GM18951 (cell line): Measurements from ENCODE around the gene INHBC.
A peak's percentile ranks its signal among the peaks of the same experiment; 100 is the strongest.

Experiments used
- POLR2A ChIP-seq: IDR thresholded peaks from 4 replicates; pipeline ENCODE4 v1.6.1; 2011; ENCODE audit warnings: mild to moderate bottlenecking; ENCODE audit not compliant: insufficient read length, insufficient read depth; ENCODE audit errors: extremely low read depth
- in situ Hi-C: fragments of 300-500 bp; cut with MboI; formaldehyde crosslinking; loops from one replicate; pipeline ENCODE4 v1.12.0; 2022; ENCODE audit warnings: low sequenced_read_pairs, mixed read lengths, inconsistent platforms; ENCODE audit not compliant: unreplicated experiment

The INHBC gene

DNA sequence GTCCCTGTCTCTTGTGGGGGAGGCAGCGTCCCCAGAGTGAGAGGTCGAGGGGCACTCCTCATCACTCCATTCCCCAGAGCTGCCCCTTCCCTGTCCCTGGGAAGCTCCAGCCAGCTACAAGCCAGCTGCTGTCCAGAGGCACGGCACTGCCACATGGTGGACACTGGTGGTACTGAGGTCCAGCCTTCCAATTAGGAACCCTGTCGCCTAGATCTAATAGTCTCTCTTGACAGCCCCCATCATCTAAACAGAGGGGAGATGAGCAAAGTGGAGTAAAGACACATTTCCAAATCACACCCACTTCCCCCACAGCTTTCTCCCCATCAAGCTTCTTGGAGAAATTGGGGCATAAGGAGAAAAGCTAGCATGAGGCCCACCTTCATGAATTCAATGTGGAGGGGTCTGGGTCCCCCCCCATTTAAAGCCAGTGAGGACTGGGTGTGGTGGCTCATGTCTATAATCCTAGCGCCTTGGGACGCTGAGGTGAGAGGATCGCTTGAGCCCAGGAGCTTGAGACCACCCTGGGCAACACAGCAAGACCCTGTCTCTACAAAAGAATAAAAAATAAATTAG is 18.4 kb downstream of the INHBC start:
- no peak for TF ChIP-seq POLR2A
- in situ Hi-C loops, result no loop called here

DNA sequence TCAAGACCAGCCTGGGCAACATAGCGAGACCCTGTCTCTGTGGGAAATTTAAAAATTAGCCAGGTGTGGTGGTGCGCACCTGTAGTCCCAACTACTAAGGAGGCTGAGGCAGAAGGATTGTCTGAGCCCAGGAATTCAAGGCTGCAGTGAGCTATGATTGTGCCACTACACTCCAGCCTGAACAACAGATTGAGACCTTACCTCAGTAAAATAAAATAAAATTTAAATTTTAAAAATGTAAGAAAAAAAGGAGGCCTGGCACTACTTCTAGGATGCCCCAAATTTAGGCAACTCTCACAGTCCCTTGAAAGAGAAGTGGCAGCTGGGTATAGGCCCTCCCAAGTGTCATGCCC is 19.6 kb downstream of the INHBC start:
- in situ Hi-C loops, result no loop called here
- TF ChIP-seq POLR2A, result no peak

DNA sequence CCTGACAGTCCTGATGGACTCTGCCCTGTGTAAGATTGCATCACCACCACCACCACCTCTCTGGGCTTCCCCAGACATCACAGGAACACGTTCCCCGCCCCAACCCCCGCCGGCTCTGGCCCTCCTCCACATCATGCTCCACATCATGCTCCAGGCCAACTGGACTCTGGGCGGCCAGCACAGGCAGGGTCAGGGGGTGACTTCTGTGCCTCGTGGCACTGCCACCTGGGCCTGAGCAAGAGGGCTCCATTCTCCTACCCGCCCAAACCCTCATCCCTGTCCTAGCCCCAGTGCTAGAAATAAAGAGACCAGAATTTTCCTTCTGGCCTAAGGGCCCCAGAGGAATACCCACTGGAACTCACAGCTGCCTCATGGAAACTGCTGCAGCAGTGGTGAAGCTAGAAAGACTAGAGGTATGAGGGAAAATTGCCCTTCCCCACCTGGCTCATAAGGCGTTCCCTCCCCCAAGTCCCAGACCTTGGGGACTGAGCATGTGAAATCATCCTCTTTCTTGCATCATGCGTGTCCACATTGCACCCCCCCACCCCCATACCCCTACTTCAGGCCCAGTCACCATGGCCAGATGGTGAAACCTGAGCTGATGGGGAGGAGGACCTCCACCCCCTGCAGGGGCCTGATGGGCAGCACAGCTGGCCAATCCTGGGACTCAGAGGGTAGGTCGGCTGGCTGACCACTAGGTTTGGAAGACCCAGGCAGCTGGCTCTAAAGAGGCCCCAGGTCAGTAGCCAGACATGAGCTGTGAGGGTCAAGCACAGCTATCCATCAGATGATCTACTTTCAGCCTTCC is 20.2 kb downstream of the INHBC start, which contains the start of gene INHBE:
Gene INHBE, plus strand, starts transcription at position 742 of the 808 bp plus-strand sequence. CDS start 230 bp downstream, outside the sequence.
- TF ChIP-seq POLR2A, result peak; percentile 6
- in situ Hi-C loops, result no loop called here

DNA sequence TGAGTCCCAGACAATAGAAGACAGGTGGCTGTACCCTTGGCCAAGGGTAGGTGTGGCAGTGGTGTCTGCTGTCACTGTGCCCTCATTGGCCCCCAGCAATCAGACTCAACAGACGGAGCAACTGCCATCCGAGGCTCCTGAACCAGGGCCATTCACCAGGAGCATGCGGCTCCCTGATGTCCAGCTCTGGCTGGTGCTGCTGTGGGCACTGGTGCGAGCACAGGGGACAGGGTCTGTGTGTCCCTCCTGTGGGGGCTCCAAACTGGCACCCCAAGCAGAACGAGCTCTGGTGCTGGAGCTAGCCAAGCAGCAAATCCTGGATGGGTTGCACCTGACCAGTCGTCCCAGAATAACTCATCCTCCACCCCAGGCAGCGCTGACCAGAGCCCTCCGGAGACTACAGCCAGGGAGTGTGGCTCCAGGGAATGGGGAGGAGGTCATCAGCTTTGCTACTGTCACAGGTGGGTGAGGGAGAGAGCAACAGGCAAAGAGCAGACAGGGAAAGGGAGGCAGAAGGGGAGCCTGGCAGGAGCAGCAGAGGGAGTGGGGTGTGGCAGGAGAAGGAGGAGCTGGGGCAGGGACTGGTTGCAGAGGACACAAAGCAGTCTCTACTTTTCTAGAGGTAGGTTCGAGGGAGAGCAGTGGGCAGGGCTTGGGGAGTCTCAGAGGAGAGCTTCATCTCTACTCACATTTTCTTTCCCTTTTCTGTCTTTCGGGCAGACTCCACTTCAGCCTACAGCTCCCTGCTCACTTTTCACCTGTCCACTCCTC is 21.0 kb downstream of the INHBC start:
- TF ChIP-seq POLR2A, result no peak
- in situ Hi-C loops, result no loop called here

DNA sequence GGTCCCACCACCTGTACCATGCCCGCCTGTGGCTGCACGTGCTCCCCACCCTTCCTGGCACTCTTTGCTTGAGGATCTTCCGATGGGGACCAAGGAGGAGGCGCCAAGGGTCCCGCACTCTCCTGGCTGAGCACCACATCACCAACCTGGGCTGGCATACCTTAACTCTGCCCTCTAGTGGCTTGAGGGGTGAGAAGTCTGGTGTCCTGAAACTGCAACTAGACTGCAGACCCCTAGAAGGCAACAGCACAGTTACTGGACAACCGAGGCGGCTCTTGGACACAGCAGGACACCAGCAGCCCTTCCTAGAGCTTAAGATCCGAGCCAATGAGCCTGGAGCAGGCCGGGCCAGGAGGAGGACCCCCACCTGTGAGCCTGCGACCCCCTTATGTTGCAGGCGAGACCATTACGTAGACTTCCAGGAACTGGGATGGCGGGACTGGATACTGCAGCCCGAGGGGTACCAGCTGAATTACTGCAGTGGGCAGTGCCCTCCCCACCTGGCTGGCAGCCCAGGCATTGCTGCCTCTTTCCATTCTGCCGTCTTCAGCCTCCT is 21.6 kb downstream of the INHBC start:
- in situ Hi-C loops, result no loop called here
- no peak for TF ChIP-seq POLR2A

DNA sequence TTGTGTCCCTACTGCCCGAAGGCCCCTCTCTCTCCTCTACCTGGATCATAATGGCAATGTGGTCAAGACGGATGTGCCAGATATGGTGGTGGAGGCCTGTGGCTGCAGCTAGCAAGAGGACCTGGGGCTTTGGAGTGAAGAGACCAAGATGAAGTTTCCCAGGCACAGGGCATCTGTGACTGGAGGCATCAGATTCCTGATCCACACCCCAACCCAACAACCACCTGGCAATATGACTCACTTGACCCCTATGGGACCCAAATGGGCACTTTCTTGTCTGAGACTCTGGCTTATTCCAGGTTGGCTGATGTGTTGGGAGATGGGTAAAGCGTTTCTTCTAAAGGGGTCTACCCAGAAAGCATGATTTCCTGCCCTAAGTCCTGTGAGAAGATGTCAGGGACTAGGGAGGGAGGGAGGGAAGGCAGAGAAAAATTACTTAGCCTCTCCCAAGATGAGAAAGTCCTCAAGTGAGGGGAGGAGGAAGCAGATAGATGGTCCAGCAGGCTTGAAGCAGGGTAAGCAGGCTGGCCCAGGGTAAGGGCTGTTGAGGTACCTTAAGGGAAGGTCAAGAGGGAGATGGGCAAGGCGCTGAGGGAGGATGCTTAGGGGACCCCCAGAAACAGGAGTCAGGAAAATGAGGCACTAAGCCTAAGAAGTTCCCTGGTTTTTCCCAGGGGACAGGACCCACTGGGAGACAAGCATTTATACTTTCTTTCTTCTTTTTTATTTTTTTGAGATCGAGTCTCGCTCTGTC is 22.3 kb downstream of the INHBC start:
- in situ Hi-C loops, result no loop called here

DNA sequence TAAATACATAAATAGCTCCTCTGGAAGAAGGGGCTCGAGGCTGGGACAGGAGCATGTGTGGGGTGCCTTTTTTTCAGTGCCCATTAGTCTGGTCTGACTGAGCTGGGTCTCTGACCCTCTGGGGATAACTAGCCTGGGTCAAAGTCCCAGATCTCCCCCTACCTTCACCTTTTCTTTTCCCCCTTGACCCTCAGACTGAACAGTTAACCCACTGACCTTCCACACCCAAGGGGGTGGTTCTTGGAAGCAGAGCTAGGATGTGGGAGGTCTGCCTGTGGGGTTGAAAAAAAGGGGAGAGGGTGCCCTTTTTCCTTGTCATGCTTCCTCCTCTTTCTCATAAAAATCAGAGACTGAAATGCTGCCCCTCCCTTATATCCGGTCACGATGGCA is 24.1 kb downstream of the INHBC start:
- TF ChIP-seq POLR2A, result no peak
- in situ Hi-C loops, result no loop called here

More for the DNA sequence above, 22.3 kb downstream of the INHBC start:
- TF ChIP-seq POLR2A, result no peak

DNA sequence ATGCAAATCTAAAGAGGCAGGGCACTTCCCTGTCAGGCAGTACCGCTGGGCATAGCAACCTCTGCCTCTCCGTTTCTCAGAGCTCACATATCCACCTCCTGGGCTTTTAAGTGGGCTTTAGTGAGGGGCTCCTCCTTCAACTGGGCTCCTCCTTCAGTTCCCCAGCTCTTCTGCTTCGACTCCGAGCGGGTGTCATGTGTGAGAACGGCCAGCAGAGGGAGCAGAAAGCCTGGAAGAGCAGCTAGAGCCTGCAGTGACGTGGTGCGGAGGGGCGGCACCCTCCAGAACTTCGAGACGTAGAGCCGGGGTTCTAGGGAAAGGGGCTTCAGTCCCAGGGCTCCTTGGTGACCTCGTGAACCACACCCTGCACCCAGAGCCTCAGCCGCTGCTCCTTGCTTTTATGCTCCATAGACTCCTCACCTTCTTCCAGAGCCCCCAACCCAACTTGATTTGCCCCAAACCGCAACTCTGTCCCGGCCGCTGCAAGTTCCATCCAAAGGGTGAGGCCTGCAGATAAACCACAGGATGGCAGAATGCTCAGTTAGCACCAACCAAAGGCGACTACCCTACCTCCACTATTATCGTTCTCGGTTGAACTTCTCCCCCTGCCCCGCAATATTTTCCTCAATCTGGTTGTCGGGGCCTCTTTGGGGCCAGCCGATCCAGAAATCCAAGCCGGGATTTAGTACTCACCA is 24.6 kb downstream of the INHBC start:
- peak; percentile 72 for TF ChIP-seq POLR2A
- in situ Hi-C loops, result no loop called here

DNA sequence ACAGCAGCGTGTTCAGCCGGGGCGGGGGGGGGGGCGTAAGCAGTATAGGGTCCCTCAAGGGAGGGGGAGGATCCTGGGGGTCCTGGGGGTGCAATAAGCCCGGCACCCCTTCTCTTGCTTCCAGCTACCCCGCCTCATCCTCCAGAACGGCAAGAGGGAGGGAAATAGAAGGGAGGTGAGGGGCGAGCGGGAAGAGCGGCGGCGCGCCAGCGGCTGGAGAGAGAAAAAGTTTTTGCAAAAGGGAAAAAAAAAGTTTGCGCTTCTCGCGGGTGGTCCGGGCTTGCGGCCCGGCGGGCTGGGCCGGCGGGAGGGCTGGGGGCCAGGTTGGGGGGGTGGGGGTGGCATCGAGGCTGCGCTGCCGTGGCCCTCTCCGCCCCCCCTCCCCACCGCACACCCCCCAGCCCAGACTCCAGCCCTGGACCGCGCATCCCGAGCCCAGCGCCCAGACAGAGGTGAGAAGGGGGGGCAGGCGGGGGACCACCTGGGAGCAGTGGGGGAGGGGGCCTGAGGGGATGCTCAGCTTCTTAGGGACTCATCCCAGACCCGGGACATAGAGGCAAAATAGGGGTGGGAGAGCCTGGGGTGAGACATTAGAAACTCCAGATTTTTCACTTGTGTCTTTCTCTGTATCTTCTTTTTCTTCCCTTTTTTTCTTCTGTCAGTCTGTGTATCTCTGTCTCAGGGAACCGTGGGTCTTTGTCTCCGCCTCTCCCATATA is 25.3 kb downstream of the INHBC start, which contains the start of gene GLI1:
Gene GLI1, plus strand, starts transcription at position 36 of the 718 bp plus-strand sequence. CDS start 3,907 bp downstream, outside the sequence.
- TF ChIP-seq POLR2A, result no peak
- in situ Hi-C loops, result no loop called here

DNA sequence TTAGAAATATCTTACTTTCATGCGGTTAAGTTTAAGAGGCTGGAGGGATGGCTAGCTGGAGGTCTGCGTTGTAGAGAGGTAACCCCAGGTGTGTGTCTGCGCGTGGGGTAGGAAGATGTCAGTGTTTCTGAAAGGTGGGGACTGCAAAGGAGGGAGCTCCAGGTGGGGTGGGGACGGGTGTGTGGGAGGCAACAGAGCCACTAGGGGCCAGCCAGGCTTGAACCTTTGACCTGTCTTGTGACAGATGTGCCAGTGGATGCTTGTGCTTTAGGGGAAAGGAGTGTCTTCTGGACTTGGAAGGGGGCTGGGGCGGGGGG is 25.8 kb downstream of the INHBC start:
- no peak for TF ChIP-seq POLR2A
- in situ Hi-C loops, result no loop called here

DNA sequence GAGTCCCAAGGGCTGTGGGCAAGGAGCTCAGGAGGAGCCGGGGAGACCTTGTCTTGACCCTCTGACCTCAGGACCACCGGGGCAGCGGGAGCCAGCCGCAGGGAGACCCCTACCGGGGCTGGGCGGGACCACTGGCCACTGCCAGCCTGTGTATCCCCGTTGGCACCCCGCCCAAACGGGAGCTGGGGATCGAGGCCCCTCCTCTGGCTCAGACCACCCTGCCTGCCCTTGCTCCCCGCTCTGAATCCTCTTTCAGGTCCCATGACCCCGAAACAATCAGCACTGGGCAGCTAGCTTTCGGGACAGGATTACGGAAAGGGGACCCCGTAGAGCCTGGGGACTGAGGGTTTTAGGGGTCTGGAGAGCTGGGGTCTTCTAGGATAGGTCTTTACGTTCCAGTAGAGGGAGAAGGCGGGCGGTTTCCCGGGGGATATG is 26.3 kb downstream of the INHBC start:
- in situ Hi-C loops, result no loop called here
- TF ChIP-seq POLR2A, result no peak
